ENCODE data around the gene BOD1L2.

GRCh38 chr18:57131101-57131500 lies 15.8 kb upstream of the BOD1L2 start:
- TF ChIP-seq, protein P1, sequence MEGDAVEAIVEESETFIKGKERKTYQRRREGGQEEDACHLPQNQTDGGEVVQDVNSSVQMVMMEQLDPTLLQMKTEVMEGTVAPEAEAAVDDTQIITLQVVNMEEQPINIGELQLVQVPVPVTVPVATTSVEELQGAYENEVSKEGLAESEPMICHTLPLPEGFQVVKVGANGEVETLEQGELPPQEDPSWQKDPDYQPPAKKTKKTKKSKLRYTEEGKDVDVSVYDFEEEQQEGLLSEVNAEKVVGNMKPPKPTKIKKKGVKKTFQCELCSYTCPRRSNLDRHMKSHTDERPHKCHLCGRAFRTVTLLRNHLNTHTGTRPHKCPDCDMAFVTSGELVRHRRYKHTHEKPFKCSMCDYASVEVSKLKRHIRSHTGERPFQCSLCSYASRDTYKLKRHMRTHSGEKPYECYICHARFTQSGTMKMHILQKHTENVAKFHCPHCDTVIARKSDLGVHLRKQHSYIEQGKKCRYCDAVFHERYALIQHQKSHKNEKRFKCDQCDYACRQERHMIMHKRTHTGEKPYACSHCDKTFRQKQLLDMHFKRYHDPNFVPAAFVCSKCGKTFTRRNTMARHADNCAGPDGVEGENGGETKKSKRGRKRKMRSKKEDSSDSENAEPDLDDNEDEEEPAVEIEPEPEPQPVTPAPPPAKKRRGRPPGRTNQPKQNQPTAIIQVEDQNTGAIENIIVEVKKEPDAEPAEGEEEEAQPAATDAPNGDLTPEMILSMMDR (IDR thresholded peaks at IDR 0.05): no peak
- TF ChIP-seq POLR2A (IDR thresholded peaks at IDR 0.05) (no peak), POLR2AphosphoS5 (IDR thresholded peaks at IDR 0.05) (no peak)

Measured in breast epithelium (tissue), 3 donors.